GM12878 (cell line): ENCODE data around the gene SNX19. TPM values are rescaled to one million over a fixed set of nuclear protein-coding genes. Genes with fewer than 3 reads are reported as not detected.

ENCODE experiments used
- ATAC-seq: fragments of 200-7000 bp; cut with Tn5 transposase; 3 replicates; pipeline ENCODE4 v1.9.1; 2020; ENCODE audit warnings: mild to moderate bottlenecking, moderate library complexity
- BruUV-seq: library from RNA; stranded (reverse); fragments of 400-500 nt; replicated peaks from 2 replicates; lab custom pipeline; 2021; lab: Mats Ljungman, UMichigan
- CTCF ChIA-PET: fragments of 300-600 bp; sonication (Branson Sonifier 250); formaldehyde crosslinking; extraction: SDS; loops from one replicate; lab custom pipeline; 2021; ENCODE audit warnings: inconsistent platforms; lab: Yijun Ruan, JAX
- POLR2A ChIA-PET: fragments of 350-600 bp; formaldehyde crosslinking; extraction: SDS; loops from one replicate; lab custom pipeline; 2021; ENCODE audit warnings: inconsistent platforms; lab: Charles Lee
- RAD21 ChIA-PET: fragments of 300-600 bp; sonication (Branson Sonifier 250); formaldehyde crosslinking; loops from one replicate; lab custom pipeline; 2023; ENCODE audit warnings: antibody characterized with exemption; ENCODE audit not compliant: unreplicated experiment; lab: Charles Lee
- SMC1A ChIA-PET: fragments of 300-600 bp; sonication (Branson Sonifier 250); formaldehyde crosslinking; loops from one replicate; lab custom pipeline; 2023; ENCODE audit not compliant: unreplicated experiment, uncharacterized antibody; lab: Charles Lee
- DNase-seq: peaks from one replicate; pipeline ENCODE4 v3.0.0-alpha.2; 2011; ENCODE audit warnings: low read depth, low spot score
- FAIRE-seq: peaks from 3 replicates; lab custom pipeline; 2011; peaks lifted over from hg19 to GRCh38; lab: Jason Lieb, UNC
- H2AFZ ChIP-seq: 2 replicates; pipeline ENCODE4 v1.6.0; 2011; ENCODE audit warnings: low read depth, low read length, control low read depth; ENCODE audit not compliant: control insufficient read depth
- H3K27ac ChIP-seq: 2 replicates; pipeline ENCODE4 v1.5.1; 2011; ENCODE audit warnings: control low read depth; ENCODE audit not compliant: control insufficient read depth, insufficient read depth
- H3K27me3 ChIP-seq, 2 experiments: replicated peaks in 1 of 2; 2 replicates each; pipeline versions ENCODE4 v1.6.0 to v1.6.1; 2011; ENCODE audit warnings: low read length in 1 of 2; ENCODE audit not compliant: control insufficient read depth in 2 of 2, insufficient read depth in 2 of 2
- H3K36me3 ChIP-seq, 2 experiments: 2 replicates each; pipeline ENCODE4 v1.5.1; 2011; ENCODE audit warnings: low read length in 1 of 2; ENCODE audit not compliant: control insufficient read depth in 2 of 2, insufficient read depth in 2 of 2
- H3K4me1 ChIP-seq: 2 replicates; pipeline ENCODE4 v1.6.1; 2011; ENCODE audit warnings: mild to moderate bottlenecking, low read length, moderate library complexity, mixed read lengths; ENCODE audit not compliant: control insufficient read depth, insufficient read depth
- H3K4me2 ChIP-seq: 2 replicates; pipeline ENCODE4 v1.6.0; 2011; ENCODE audit warnings: control low read depth; ENCODE audit not compliant: control insufficient read depth, insufficient read depth
- H3K4me3 ChIP-seq: fragments of 200-600 bp; sonication (generic); 2 replicates; pipeline ENCODE4 v1.5.1; 2016
- H3K79me2 ChIP-seq: 2 replicates; pipeline ENCODE4 v1.6.0; 2011; ENCODE audit warnings: low read length; ENCODE audit not compliant: control insufficient read depth, insufficient read depth
- H3K9ac ChIP-seq: 2 replicates; pipeline ENCODE4 v1.8.0; 2011; ENCODE audit warnings: low read length, control low read depth, mixed read lengths; ENCODE audit not compliant: control insufficient read depth, insufficient read depth
- H3K9me3 ChIP-seq: replicated peaks from 3 replicates; pipeline ENCODE4 v1.5.1; 2011; ENCODE audit warnings: mild to moderate bottlenecking, low read length; ENCODE audit not compliant: control insufficient read depth, insufficient read depth
- H4K20me1 ChIP-seq: 2 replicates; pipeline ENCODE4 v1.6.0; 2011; ENCODE audit not compliant: control insufficient read depth, insufficient read depth
- BCLAF1 ChIP-seq: fragments of 450-650 bp; IDR thresholded peaks from 2 replicates; pipeline ENCODE4 v1.6.1; 2017; ENCODE audit warnings: antibody characterized with exemption, mild to moderate bottlenecking, moderate library complexity
- CBX5 ChIP-seq: sonication (generic); IDR thresholded peaks from 2 replicates; pipeline ENCODE4 v1.6.1; 2016; ENCODE audit warnings: low read depth, moderate library complexity, mild to moderate bottlenecking, inconsistent platforms
- CREM ChIP-seq: IDR thresholded peaks from 2 replicates; pipeline ENCODE4 v1.6.1; 2014; ENCODE audit warnings: antibody characterized with exemption, low read depth
- ESRRA ChIP-seq: IDR thresholded peaks from 2 replicates; pipeline ENCODE4 v1.6.1; 2012; ENCODE audit warnings: mild to moderate bottlenecking, low read length, improper control_type of control experiment
- FOXK2 ChIP-seq: fragments of 450-650 bp; IDR thresholded peaks from 2 replicates; pipeline ENCODE4 v1.6.1; 2017; ENCODE audit warnings: mild to moderate bottlenecking, moderate library complexity
- IRF5 ChIP-seq: fragments of 450-650 bp; IDR thresholded peaks from 2 replicates; pipeline ENCODE4 v1.6.1; 2017; ENCODE audit warnings: borderline replicate concordance
- LARP7 ChIP-seq: fragments of 450-650 bp; IDR thresholded peaks from 2 replicates; pipeline ENCODE4 v1.6.1; 2017; ENCODE audit warnings: mild to moderate bottlenecking
- MYB ChIP-seq: fragments of 150-350 bp; IDR thresholded peaks from 2 replicates; pipeline ENCODE4 v1.6.1; 2014; ENCODE audit warnings: mild to moderate bottlenecking, low read depth, low read length, borderline replicate concordance
- NFXL1 ChIP-seq: fragments of 450-650 bp; IDR thresholded peaks from 2 replicates; pipeline ENCODE4 v1.6.1; 2017; ENCODE audit warnings: antibody characterized with exemption, mild to moderate bottlenecking, borderline replicate concordance
- NR2C1 ChIP-seq: fragments of 450-650 bp; IDR thresholded peaks from 2 replicates; pipeline ENCODE4 v1.6.1; 2017; ENCODE audit warnings: antibody characterized with exemption, mild to moderate bottlenecking, moderate library complexity
- PAX8 ChIP-seq: fragments of 450-650 bp; IDR thresholded peaks from 2 replicates; pipeline ENCODE4 v1.6.1; 2017; ENCODE audit warnings: mild to moderate bottlenecking, moderate library complexity
- RCOR1 ChIP-seq: conservative IDR thresholded peaks from 2 replicates; pipeline ENCODE4 v1.6.1; 2012; ENCODE audit warnings: low read depth, low read length, improper control_type of control experiment
- SMAD5 ChIP-seq: IDR thresholded peaks from 2 replicates; pipeline ENCODE4 v1.6.1; 2016; ENCODE audit warnings: antibody characterized with exemption, low read depth
- SMC3 ChIP-seq: IDR thresholded peaks from 2 replicates; pipeline ENCODE4 v1.6.1; 2011; ENCODE audit warnings: low read length, improper control_type of control experiment, borderline replicate concordance
- SP1 ChIP-seq: IDR thresholded peaks from one replicate; pipeline ENCODE4 v1.6.1; 2011; ENCODE audit warnings: low read depth, low read length
- YY1 ChIP-seq: IDR thresholded peaks from 2 replicates; pipeline ENCODE4 v1.6.1; 2011; ENCODE audit warnings: low read depth, mild to moderate bottlenecking, low read length
- ZSCAN29 ChIP-seq: fragments of 450-650 bp; IDR thresholded peaks from 2 replicates; pipeline ENCODE4 v1.6.1; 2017; ENCODE audit warnings: mild to moderate bottlenecking, moderate library complexity
- WGBS: methylation state at CpG from one replicate; pipeline ENCODE4 v1.1.6; 2016; ENCODE audit warnings: low lambda C conversion rate; ENCODE audit not compliant: insufficient replicate concordance, insufficient coverage; ENCODE audit errors: missing lambda C conversion rate; 5-methylcytosine and 5-hydroxymethylcytosine counted together
- in situ Hi-C: fragments of 300-500 bp; cut with MboI; formaldehyde crosslinking; loops from 9 replicates; pipeline ENCODE4 v1.14.3; 2018; ENCODE audit warnings: mixed read lengths
- intact Hi-C: fragments of 100-400 bp; cut with micrococcal nuclease; formaldehyde crosslinking; loops from one replicate; pipeline ENCODE4 v1.14.2; 2022; ENCODE audit not compliant: unreplicated experiment
- polyA plus RNA-seq, 11 experiments: library from polyadenylated mRNA; depleted of rRNA in 4 of 11; unstranded in 6 of 11; stranded (reverse) in 5 of 11; fragments of >200 nt; fragmentation: Nextera tagmentation in 4 of 11; fragmentation: Illumina TruSeq in 1 of 11; extraction: Ambion mirVana in 4 of 11; extraction: Trizol in 1 of 11; gene quantifications; 1 replicate in 1 of 11; 2 replicates in 10 of 11; pipeline versions ENCODE4 v1.2.1 to v1.2.3, GENCODE V29; 2011 to 2016; ENCODE audit warnings: inconsistent platforms in 2 of 11, missing spikeins in 2 of 11, low read depth in 1 of 11
- total RNA-seq, 4 experiments: library from RNA; depleted of rRNA in 3 of 4; stranded (reverse); fragments of >200 nt in 3 of 4; fragmentation: Illumina TruSeq in 1 of 4; extraction: Trizol in 1 of 4; gene quantifications; 2 replicates each; pipeline versions ENCODE4 v1.2.1 to v1.2.3, GENCODE V29; 2013 to 2021

The SNX19 gene
- total and polyA plus RNA-seq, 10 of the 15 experiments (the other 5 are each of a cell fraction or from before 2014, with no cell fraction given): 3.0 to 46.9 (median 30.4) TPM

DNA sequence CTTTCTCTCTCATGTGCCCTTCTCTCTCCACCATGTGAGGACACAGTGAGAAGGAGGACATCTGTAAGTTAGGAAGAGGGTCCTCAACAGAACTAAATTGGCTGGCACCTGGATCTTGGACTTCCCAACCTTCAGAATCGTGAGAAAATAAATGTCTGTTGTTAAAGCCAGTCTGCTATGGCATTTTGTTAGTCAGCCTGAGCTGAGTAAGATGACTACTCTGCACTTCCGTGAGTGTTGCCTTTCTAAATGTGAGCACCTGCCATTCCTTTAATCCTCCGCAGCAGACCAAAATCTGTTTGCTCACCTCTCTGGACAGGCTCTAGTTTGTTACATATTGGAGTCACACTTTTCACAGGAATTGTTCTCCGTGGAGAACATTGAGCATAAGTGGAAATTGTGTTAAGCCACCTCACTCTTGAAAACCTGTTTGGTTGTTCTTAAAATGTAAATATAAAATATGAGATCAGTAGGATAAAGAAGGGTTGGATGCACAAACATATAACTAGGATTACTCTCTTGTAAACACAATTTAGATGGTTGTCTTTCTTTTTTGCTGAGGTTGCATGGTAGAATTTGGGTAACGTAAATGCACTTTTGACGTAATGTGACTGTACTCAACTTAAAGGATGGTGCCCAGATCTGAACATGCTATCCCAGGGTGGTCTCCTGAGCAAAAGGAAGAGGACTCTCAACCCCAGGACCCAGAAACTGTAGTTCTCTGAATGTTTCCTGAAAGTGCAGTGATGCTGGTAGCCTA, 65.9 kb downstream of the SNX19 start:
- Histone ChIP-seq H3K9ac (no peak overlapping the region), H4K20me1 (peaks cover 3% of the 10 kb centered on the region; the same call in 1 of the 2 replicates), H3K4me1 (no peaks in the 10 kb centered on the region), H3K9me3 (no peaks in the 10 kb centered on the region; the same call in 1 of the 3 replicates), H3K27me3 (peaks cover 1 to 8% of the 10 kb centered on the region in 2 experiments; a peak in 2 of 4 replicates), H3K27ac (no peak overlapping the region), H3K36me3 (no peaks in the 10 kb centered on the region), H3K79me2 (no peaks in the 10 kb centered on the region), H3K4me3 (no peak overlapping the region), H3K4me2 (no peak overlapping the region), H2AFZ (no peak overlapping the region)
- no peak for ATAC-seq
- FAIRE-seq: no peak
- RAD21 ChIA-PET: no interaction called here
- TF ChIP-seq SMC3 (no peak), BCLAF1 (no peak), CBX5 (no peak), NFXL1 (no peak), RCOR1 (no peak), LARP7 (no peak), PAX8 (no peak), SMAD5 (no peak), SP1 (no peak), MYB (no peak), YY1 (no peak), IRF5 (no peak), ZSCAN29 (no peak), CREM (no peak), ESRRA (no peak), NR2C1 (no peak), FOXK2 (no peak)
- intact Hi-C loops (no loop called here), in situ Hi-C loops (no loop called here)
- CTCF ChIA-PET: no interaction called here
- no peak for DNase-seq
- BruUV-seq: no TSS peak
- SMC1A ChIA-PET: interaction anchor here (0.5 to 2.9 kb wide), 2 partner anchors 10 to 185 kb away, joined by 3 to 9 read pairs; no protein-coding TSS in a partner anchor
- WGBS: 44% methylated on average over 6 of the region's 6 CpGs
- POLR2A ChIA-PET: no interaction called here
